ENCODE results near the gene NEK8. TPM values are rescaled to one million over a fixed set of nuclear protein-coding genes. Genes with fewer than 3 reads are reported as not detected.
"Not testable (repeated sequence)": the region's sequence is repeated elsewhere in the genome, so short reads cannot be mapped to it uniquely, and the experiment has no call there.

The NEK8 gene
- total and polyA plus RNA-seq, 2 donors, result 2.2 to 5.1 TPM

DNA sequence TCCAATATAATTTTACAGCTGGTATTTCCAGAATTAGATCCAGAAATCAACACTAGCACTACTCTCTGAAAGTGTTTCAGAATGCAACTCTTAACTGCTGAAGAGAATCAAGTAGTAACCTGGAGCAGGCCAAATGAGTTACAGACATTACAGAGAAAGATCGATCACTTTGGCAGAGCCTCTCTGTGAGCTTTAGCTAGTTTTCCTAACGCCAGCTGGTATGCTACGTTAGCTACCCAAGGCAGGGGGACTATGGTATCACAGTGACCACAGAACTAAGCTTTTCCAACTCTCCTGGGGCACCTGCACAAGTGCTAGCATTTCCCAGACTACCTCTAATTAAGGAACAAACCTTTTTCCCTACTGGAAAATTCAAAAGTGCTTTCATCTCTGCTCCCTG, 45.6 kb downstream of the NEK8 start:
- Histone ChIP-seq H3K9me3 (ENCODE audit: control insufficient read depth in 2 of 2, insufficient read depth in 1 of 2, low read length in 1 of 2) (no peaks in the 10 kb centered on the region), H3K36me3 (ENCODE audit: control insufficient read depth in 2 of 2, insufficient read depth in 2 of 2, low read length in 1 of 2) (peaks cover 0 to 4% of the 10 kb centered on the region in 2 donors), H3K4me3 (ENCODE audit: low read length in 2 of 2) (no peak overlapping the region), H3K27me3 (ENCODE audit: control insufficient read depth in 2 of 2, insufficient read depth in 1 of 2, low read length in 1 of 2) (no peaks in the 10 kb centered on the region), H3K27ac (ENCODE audit: low read depth in 1 of 2, low read length in 1 of 2) (no peak overlapping the region), H3K4me1 (ENCODE audit: control insufficient read depth in 2 of 2, insufficient read depth in 2 of 2, low read length in 2 of 2) (peaks cover 0 to 2% of the 10 kb centered on the region in 2 donors)
- WGBS, result 98% methylated on average over 3 of the region's 3 CpGs
- no peak for DNase-seq (ENCODE audit: low read depth in 6 of 9, low spot score in 9 of 9)

DNA sequence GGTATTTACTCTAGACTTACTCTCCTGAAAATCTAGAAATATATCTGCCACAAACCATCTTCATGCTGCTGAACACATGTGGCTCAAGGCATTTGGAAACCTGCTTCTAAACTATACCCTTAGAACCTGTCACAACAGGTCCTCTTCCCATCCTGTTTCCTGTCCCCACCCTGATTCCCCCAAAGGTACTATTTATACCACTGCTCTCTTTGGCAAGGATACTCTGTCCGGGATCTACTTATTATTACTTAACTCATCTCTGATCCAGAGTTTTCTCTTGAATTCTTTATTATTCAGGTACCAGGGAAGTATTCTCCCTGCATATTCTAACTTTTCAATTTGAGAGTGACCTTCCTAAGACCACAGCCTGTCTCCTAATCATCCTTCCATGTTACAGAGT, 48.6 kb downstream of the NEK8 start:
- H3K9me3 ChIP-seq (ENCODE audit: control insufficient read depth in 2 of 2, insufficient read depth in 1 of 2, low read length in 1 of 2), result no peaks in the 10 kb centered on the region
- no peak overlapping the region for H3K4me3 ChIP-seq (ENCODE audit: low read length in 2 of 2)
- H3K4me1 ChIP-seq (ENCODE audit: control insufficient read depth in 2 of 2, insufficient read depth in 2 of 2, low read length in 2 of 2), result peaks cover 0 to 2% of the 10 kb centered on the region in 2 donors
- DNase-seq (ENCODE audit: low read depth in 6 of 9, low spot score in 9 of 9), result no peak
- 78% methylated on average over 1 of the region's 1 CpG for WGBS
- H3K27me3 ChIP-seq (ENCODE audit: control insufficient read depth in 2 of 2, insufficient read depth in 1 of 2, low read length in 1 of 2), result no peaks in the 10 kb centered on the region
- peaks cover 0 to 6% of the 10 kb centered on the region in 2 donors for H3K36me3 ChIP-seq (ENCODE audit: control insufficient read depth in 2 of 2, insufficient read depth in 2 of 2, low read length in 1 of 2)
- H3K27ac ChIP-seq (ENCODE audit: low read depth in 1 of 2, low read length in 1 of 2), result no peak overlapping the region

DNA sequence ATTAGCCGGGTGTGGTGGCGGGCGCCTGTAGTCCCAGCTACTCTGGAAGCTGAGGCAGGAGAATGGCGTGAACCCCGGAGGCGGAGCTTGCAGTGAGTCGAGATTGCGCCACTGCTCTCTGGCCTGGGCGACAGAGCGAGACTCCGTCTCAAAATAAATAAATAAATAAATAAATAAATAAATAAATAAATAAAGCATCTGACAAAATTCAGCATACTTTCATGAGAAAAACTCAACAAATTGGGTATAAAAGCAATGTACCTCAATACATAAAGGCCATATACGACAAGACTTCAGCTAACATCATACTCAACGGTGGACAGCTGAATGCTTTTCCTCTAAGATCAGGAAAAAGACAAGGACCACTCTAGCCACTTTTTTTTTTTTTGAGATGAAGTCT, 51.0 kb downstream of the NEK8 start:
- not testable (repeated sequence) for H3K4me3 ChIP-seq (ENCODE audit: low read length in 2 of 2); H3K27me3 ChIP-seq (ENCODE audit: control insufficient read depth in 2 of 2, insufficient read depth in 1 of 2, low read length in 1 of 2); H3K9me3 ChIP-seq (ENCODE audit: control insufficient read depth in 2 of 2, insufficient read depth in 1 of 2, low read length in 1 of 2); H3K36me3 ChIP-seq (ENCODE audit: control insufficient read depth in 2 of 2, insufficient read depth in 2 of 2, low read length in 1 of 2); H3K27ac ChIP-seq (ENCODE audit: low read depth in 1 of 2, low read length in 1 of 2); DNase-seq (ENCODE audit: low read depth in 6 of 9, low spot score in 9 of 9); H3K4me1 ChIP-seq (ENCODE audit: control insufficient read depth in 2 of 2, insufficient read depth in 2 of 2, low read length in 2 of 2)
- WGBS, result 95% methylated on average over 13 of the region's 13 CpGs

DNA sequence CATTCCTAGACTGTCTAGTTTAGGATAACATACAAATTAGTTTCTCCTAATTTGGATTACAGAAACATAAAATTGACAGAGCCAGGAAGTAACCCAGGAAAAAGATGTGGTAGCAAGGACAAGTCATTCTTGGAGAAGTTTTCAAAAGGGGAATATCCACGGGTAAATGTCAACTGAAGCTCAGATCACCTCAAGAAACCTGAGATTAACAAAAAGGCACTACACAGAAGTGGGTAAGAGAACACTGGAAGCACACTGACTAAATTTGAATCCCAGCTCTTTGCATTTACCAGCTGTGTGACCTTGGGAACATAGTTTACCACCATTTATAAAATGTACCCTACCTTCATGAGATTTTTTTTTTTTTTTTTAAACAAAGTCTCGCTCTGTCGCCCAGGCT, 54.6 kb downstream of the NEK8 start:
- Histone ChIP-seq H3K27ac (ENCODE audit: low read depth in 1 of 2, low read length in 1 of 2) (no peak overlapping the region), H3K9me3 (ENCODE audit: control insufficient read depth in 2 of 2, insufficient read depth in 1 of 2, low read length in 1 of 2) (no peaks in the 10 kb centered on the region), H3K4me3 (ENCODE audit: low read length in 2 of 2) (no peak overlapping the region), H3K36me3 (ENCODE audit: control insufficient read depth in 2 of 2, insufficient read depth in 2 of 2, low read length in 1 of 2) (peaks cover 0 to 5% of the 10 kb centered on the region in 2 donors), H3K4me1 (ENCODE audit: control insufficient read depth in 2 of 2, insufficient read depth in 2 of 2, low read length in 2 of 2) (no peaks in the 10 kb centered on the region), H3K27me3 (ENCODE audit: control insufficient read depth in 2 of 2, insufficient read depth in 1 of 2, low read length in 1 of 2) (no peaks in the 10 kb centered on the region)
- DNase-seq (ENCODE audit: low read depth in 6 of 9, low spot score in 9 of 9), result no peak
- 96% methylated on average over 3 of the region's 3 CpGs for WGBS

DNA sequence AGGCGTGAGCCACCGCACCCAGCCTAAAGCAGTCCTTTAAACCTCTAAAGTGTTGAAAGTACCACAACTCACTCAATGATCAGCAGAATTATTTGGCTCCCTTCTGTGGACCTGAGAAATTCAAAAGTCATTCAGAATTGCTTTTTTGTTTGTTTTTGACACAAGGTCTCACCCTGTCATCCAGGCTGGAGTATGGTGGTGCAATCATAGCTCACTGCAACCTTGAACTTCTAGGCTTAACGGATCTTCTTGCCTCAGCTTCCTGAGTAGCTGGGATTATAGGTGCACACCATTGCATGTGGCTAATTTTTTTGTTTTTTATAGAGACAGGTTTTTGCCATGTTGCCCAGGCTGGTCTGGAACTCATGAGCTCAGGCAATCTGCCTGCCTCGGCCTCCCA, 59.5 kb downstream of the NEK8 start:
- H3K36me3 ChIP-seq (ENCODE audit: control insufficient read depth in 2 of 2, insufficient read depth in 2 of 2, low read length in 1 of 2), result peaks cover 0 to 3% of the 10 kb centered on the region in 2 donors
- WGBS, result 97% methylated on average over 4 of the region's 4 CpGs
- no peaks in the 10 kb centered on the region for H3K4me1 ChIP-seq (ENCODE audit: control insufficient read depth in 2 of 2, insufficient read depth in 2 of 2, low read length in 2 of 2)
- H3K9me3 ChIP-seq (ENCODE audit: control insufficient read depth in 2 of 2, insufficient read depth in 1 of 2, low read length in 1 of 2), result no peaks in the 10 kb centered on the region
- DNase-seq (ENCODE audit: low read depth in 6 of 9, low spot score in 9 of 9), result no peak
- no peaks in the 10 kb centered on the region for H3K27me3 ChIP-seq (ENCODE audit: control insufficient read depth in 2 of 2, insufficient read depth in 1 of 2, low read length in 1 of 2)
- no peak overlapping the region for H3K27ac ChIP-seq (ENCODE audit: low read depth in 1 of 2, low read length in 1 of 2)
- H3K4me3 ChIP-seq (ENCODE audit: low read length in 2 of 2), result no peak overlapping the region

Other genes starting within 250 kb of the NEK8 start
- 5.4 TPM for gene FOXN1, start 222.4 kb upstream of the NEK8 start, total RNA-seq
- 6.5 TPM for gene FOXN1, start 222.4 kb upstream of the NEK8 start, polyA plus RNA-seq
- gene UNC119, start 176.2 kb upstream of the NEK8 start, total RNA-seq, result 30.4 TPM
- gene UNC119, start 176.2 kb upstream of the NEK8 start, polyA plus RNA-seq, result 30.6 TPM
- 25.5 TPM for gene PIGS, start 157.3 kb upstream of the NEK8 start, total RNA-seq
- 19.6 TPM for gene PIGS, start 157.3 kb upstream of the NEK8 start, polyA plus RNA-seq
- gene ALDOC, start 151.9 kb upstream of the NEK8 start, total RNA-seq, result 18.2 TPM
- gene ALDOC, start 151.9 kb upstream of the NEK8 start, polyA plus RNA-seq, result 10.6 TPM
- 46.0 TPM for gene SPAG5, start 129.8 kb upstream of the NEK8 start, total RNA-seq
- 19.4 TPM for gene SPAG5, start 129.8 kb upstream of the NEK8 start, polyA plus RNA-seq
- gene RSKR, start 114.6 kb upstream of the NEK8 start, total RNA-seq, result 2.6 TPM
- 6.4 TPM for gene RSKR, start 114.6 kb upstream of the NEK8 start, polyA plus RNA-seq
- 49.8 TPM for gene BLTP2, start 83.6 kb upstream of the NEK8 start, total RNA-seq
- gene BLTP2, start 83.6 kb upstream of the NEK8 start, polyA plus RNA-seq, result 18.6 TPM
- gene SDF2, start 66.9 kb upstream of the NEK8 start, total RNA-seq, result 47.2 TPM
- 40.8 TPM for gene SDF2, start 66.9 kb upstream of the NEK8 start, polyA plus RNA-seq
- gene SUPT6H, start 66.6 kb upstream of the NEK8 start, total RNA-seq, result 21.2 TPM
- gene SUPT6H, start 66.6 kb upstream of the NEK8 start, polyA plus RNA-seq, result 27.0 TPM
- gene PROCA1, start 16.9 kb upstream of the NEK8 start, total RNA-seq, result 1.0 TPM
- 11.3 TPM for gene PROCA1, start 16.9 kb upstream of the NEK8 start, polyA plus RNA-seq
- gene RAB34, start 10.9 kb upstream of the NEK8 start, total RNA-seq, result 26.6 TPM
- gene RAB34, start 10.9 kb upstream of the NEK8 start, polyA plus RNA-seq, result 81.9 TPM
- gene RPL23A, start 8.8 kb upstream of the NEK8 start, total RNA-seq, result 1,968 TPM
- gene RPL23A, start 8.8 kb upstream of the NEK8 start, polyA plus RNA-seq, result 1,777 TPM
- gene TLCD1, start 2.6 kb upstream of the NEK8 start, total RNA-seq, result 7.7 TPM
- gene TLCD1, start 2.6 kb upstream of the NEK8 start, polyA plus RNA-seq, result 9.2 TPM
- gene TRAF4, start 15.2 kb downstream of the NEK8 start, total RNA-seq, result 21.2 TPM
- gene TRAF4, start 15.2 kb downstream of the NEK8 start, polyA plus RNA-seq, result 29.3 TPM
- gene FAM222B, start 114.0 kb downstream of the NEK8 start, total RNA-seq, result 2.5 TPM
- gene FAM222B, start 114.0 kb downstream of the NEK8 start, polyA plus RNA-seq, result 9.5 TPM
- gene ERAL1, start 126.2 kb downstream of the NEK8 start, total RNA-seq, result 19.7 TPM
- 30.3 TPM for gene ERAL1, start 126.2 kb downstream of the NEK8 start, polyA plus RNA-seq
- gene FLOT2, start 168.9 kb downstream of the NEK8 start, total RNA-seq, result 29.9 TPM
- 82.1 TPM for gene FLOT2, start 168.9 kb downstream of the NEK8 start, polyA plus RNA-seq
- gene DHRS13, start 174.3 kb downstream of the NEK8 start, total RNA-seq, result 12.7 TPM
- gene DHRS13, start 174.3 kb downstream of the NEK8 start, polyA plus RNA-seq, result 18.9 TPM
- 20.5 TPM for gene PHF12, start 222.7 kb downstream of the NEK8 start, total RNA-seq
- 32.4 TPM for gene PHF12, start 222.7 kb downstream of the NEK8 start, polyA plus RNA-seq